Hypothalamus (tissue), 51 donors: Measurements from ENCODE around the gene NAPSA.
"Not testable (repeated sequence)": the region's sequence is repeated elsewhere in the genome, so short reads cannot be mapped to it uniquely, and the experiment has no call there.

Experiments used
- DNase-seq, 51 donors: peaks; one replicate each; lab custom pipeline; 2025; lab: John Stamatoyannopoulos, UW

Gene NAPSA

DNA sequence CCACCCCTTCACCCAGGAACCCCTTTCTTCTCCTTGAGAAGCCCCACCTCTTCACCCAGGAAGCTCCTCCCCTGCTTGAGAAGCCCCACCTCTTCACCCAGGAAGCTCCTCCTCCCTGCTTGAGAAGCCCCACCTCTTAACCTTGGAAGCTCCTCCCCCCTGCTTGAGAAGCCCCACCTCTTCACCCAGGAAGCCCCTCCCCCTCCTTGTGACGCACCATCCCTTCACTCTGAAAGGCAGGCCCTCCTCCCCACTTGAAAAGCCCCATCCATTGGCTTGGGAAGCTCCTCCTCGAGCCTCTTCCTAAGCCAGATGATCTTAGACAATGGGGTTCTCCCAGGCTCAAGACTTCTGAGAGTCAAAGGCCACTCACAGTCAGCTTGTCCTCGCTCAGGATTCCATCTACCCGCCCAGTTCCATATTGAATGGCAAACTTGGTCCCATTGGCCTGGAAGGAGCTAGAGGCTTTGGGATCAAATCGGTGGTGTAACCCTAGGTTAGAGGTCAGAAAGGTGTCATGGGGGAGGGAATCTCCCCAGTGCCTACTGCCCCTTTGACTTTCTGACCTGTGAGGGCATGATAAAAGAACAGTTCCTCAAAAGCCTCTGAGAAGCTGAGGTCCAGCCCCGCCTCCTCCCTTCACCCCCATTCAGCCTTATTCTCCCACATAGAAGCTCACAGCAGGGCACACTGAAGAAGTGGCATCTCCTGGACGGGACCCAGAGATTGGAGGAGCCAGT, 4.0 kb downstream of the NAPSA start:
- DNase-seq = no peak

- no peak for DNase-seq
These were observed 6.1 kb downstream of the NAPSA start for GRCh38 chr19:50359328-50359818.

- peak in 44 of 51 donors; percentile 8 to 68 (median 41) for DNase-seq
These were observed 6.7 kb downstream of the NAPSA start for GRCh38 chr19:50358483-50359327.

- DNase-seq = peak; percentile 17 to 86 (median 66)
These were observed 8.0 kb downstream of the NAPSA start for GRCh38 chr19:50357178-50358100.

- DNase-seq = no peak
These were observed 8.7 kb downstream of the NAPSA start for GRCh38 chr19:50356691-50357177.

GRCh38 chr19:50353487-50353880, 12.0 kb downstream of the NAPSA start:
- DNase-seq = not testable (repeated sequence)

DNA sequence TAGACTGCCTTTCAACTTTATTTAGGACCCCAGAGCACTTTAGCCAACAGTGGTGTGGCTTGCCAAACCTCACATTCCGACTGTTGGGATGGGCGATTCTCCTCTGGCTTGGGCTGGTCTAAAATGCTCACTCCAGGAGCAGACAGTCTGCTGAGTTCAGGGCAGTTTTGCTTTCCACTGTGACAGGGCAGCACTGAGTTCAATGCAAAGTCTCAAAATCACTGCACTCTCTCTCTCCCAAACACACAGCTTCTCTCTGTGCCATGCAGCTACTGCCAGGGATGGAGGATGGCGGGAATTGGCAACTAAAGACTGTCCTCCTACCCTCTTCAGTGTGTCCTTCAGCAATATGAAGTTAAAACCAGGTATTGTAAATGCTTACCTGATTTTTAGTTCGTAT, 13.2 kb downstream of the NAPSA start:
- no peak for DNase-seq

GRCh38 chr19:50349277-50350057, 16.0 kb downstream of the NAPSA start:
- no peak for DNase-seq

DNA sequence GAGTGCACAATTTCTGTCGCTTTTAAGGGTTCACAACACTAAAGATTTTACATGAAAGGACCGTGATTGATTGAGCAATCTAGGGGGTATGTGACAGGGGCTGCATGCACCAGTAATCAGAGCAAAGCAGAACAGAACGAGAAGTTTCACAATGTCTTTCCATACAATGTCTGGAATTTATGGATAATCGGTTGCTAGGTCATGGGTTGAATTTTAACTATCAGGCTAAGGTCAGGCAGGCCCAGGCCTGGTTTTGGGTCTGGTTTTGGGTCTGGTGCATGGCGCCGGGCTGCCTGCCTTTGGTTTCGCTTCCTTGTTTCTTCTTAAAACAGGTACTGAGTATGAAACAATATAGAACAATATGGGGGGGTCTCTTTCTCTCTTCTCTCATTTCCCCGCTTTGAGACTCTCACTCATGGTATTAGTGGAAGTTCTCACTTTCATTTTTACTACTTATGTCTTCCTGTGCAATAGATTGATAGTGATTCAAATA, 18.3 kb downstream of the NAPSA start:
- not testable (repeated sequence) for DNase-seq

- DNase-seq = peak in 1 of 51 donors; percentile 9
These were observed 20.6 kb downstream of the NAPSA start for GRCh38 chr19:50344661-50345318.

DNA sequence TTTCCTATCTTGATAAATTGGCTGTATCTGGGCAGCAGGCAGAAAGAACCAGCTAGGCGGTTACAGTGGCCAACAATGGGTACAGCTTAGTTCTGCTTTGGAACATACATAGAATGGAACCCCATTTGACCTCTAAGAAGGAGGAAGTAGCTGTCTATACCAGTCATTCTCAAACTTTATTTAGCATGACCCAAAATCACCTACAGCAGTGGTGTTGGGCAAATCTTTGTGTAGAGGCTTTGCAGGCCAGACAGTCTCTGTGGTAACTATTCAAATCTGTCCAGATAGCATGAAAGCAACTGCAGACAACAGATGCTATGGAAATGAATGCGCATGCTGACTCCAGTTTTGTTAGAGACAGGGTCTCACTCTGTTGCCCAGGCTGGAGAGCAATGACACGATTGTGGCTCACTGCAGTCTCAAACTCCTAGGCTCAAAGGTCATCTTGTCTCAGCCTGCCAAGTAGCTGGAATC, 24.3 kb downstream of the NAPSA start:
- no peak for DNase-seq

DNA sequence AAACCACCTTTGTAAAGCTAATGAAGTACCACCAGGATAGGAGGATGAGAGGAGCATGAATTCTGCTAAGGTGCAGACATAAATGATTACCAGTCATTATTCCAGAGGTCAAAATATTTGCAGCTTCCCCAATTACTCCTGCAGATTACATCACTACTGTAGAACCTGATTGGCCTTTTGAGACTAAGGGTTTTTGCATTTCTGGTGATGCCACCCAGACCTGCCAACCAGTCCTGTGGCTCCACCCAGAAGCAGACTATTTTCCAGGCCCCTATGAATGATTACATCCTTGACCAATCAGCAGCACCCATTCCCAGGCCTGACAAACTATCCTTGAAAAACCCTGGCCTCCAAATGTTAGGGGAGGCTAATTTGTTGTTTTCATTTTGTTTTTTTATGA, 25.1 kb downstream of the NAPSA start:
- DNase-seq = no peak

DNA sequence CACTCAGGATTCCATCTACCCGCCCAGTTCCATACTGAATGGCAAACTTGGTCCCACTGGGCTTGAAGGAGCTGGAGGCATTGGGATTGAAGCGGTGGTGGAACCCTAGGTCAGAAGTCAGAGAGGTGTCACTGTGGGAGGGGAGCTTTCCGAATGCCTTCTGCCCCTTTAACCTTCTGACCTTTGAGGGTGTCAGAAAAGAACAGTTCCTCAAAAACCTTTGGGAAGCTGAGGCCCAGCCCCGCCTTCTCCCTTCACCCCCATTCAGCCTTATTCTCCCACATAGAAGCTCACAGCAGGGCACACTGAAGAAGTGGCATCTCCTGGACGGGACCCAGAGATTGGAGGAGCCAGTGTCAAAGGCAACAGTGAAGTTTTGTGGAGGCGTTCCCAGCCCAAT, 28.4 kb downstream of the NAPSA start:
- DNase-seq = not testable (repeated sequence)

- no peak for DNase-seq
These were observed 30.6 kb downstream of the NAPSA start for GRCh38 chr19:50334741-50335421.

GRCh38 chr19:50333737-50334617, 31.5 kb downstream of the NAPSA start:
- DNase-seq = peak in 49 of 51 donors; percentile 29 to 98 (median 84)

DNA sequence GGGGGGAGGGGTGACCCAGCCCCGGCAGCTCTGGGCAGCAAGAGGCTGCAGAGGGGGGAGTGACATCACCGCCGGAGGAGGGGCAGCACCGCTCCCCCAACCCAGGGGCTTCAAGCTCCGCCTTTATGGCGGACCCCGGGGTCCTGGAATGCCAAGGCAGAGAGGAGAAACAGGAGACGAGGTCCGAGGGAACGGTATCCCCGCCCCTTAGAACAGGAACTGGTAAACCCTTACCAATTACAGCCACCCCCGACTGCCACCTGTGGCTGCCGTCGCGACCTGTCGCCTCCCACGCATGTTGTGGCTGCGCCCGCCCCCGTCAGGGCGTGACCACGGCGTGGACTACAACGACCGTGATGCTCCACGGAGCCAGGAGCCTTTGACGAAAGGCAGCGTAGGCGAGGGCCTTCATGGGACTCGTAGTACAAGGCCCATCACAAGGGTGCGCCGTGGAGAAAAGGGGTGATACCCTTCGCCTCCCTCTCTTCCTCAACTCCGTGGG, 32.2 kb downstream of the NAPSA start:
- DNase-seq = peak; percentile 67 to 98 (median 89)
